Erythroblast (primary cell): ENCODE results near the gene NFU1.

Experiments used
- GATA1 ChIP-seq: IDR thresholded peaks from 2 replicates; pipeline ENCODE4 v1.6.1; 2011; ENCODE audit warnings: low read depth, mild to moderate bottlenecking, control low read depth, low read length, moderate library complexity
- POLR2A ChIP-seq: IDR thresholded peaks from 2 replicates; pipeline ENCODE4 v1.6.1; 2011; ENCODE audit warnings: mild to moderate bottlenecking, low read length

GRCh38 chr2:69466728-69467127 lies 29.5 kb upstream of the NFU1 start:
- no peak for TF ChIP-seq POLR2A
- TF ChIP-seq GATA1, result no peak
